GM18507 (cell line): ENCODE data around the gene NEURL1.

ENCODE experiments used
- DNase-seq: peaks from one replicate; pipeline ENCODE4 v3.0.0; 2011; ENCODE audit warnings: low read depth; ENCODE audit not compliant: insufficient read length; ENCODE audit errors: extremely low spot score
- FAIRE-seq: peaks from 2 replicates; lab custom pipeline; 2011; peaks lifted over from hg19 to GRCh38; lab: Jason Lieb, UNC

The NEURL1 gene, protein sequence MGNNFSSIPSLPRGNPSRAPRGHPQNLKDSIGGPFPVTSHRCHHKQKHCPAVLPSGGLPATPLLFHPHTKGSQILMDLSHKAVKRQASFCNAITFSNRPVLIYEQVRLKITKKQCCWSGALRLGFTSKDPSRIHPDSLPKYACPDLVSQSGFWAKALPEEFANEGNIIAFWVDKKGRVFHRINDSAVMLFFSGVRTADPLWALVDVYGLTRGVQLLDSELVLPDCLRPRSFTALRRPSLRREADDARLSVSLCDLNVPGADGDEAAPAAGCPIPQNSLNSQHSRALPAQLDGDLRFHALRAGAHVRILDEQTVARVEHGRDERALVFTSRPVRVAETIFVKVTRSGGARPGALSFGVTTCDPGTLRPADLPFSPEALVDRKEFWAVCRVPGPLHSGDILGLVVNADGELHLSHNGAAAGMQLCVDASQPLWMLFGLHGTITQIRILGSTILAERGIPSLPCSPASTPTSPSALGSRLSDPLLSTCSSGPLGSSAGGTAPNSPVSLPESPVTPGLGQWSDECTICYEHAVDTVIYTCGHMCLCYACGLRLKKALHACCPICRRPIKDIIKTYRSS

GRCh38 chr10:103493362-103493915 lies at the start of gene NEURL1:
TSS of gene NEURL1 (plus strand) at chr10:103493705. CDS start at chr10:103494388, 683 bp downstream.
- FAIRE-seq = no peak
- DNase-seq = no peak

DNA sequence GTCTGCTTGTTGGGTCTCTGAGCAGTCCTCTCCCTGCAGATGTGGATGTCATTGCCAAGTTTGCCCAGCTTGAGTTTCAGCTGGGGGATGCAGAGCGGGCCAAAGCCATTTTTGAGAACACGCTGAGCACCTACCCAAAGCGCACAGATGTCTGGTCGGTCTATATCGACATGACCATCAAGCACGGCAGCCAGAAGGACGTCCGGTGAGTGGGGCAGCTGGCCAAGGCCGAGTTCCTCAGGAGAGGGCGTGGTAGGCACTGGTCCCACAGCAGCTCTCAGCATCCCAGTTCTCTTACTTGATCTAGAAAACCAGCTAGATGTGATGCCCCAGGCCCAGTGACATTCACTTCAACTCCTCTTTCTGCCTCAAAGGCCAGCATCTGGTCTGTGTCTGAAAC lies 49.0 kb upstream of the NEURL1 start:
- DNase-seq (no peak), FAIRE-seq (no peak)

GRCh38 chr10:103445366-103445765 lies 48.1 kb upstream of the NEURL1 start:
- DNase-seq (no peak), FAIRE-seq (no peak)

GRCh38 chr10:103445767-103446567 lies 47.5 kb upstream of the NEURL1 start:
- DNase-seq (no peak), FAIRE-seq (no peak)

DNA sequence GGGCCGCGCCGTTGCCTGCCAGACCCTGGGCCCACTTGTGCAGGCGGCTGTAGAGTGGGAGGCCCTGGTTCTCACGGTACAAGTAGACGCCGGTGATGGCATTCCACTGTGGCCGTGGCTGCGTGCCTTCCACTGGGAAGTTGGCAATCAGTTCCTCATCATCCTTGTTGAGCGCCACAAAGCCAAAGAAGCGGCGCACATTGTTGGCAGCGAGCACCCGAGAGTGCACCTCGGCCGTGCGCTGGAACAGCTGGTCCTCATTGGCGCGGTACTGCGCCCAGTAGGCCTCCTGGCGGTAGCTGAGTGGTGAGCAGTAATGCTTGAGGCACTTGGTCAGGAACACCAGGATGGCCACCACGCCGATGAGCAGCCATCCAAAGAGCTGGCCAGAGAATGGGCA lies 46.3 kb upstream of the NEURL1 start:
- DNase-seq = no peak
- FAIRE-seq = no peak

GRCh38 chr10:103448746-103449145 lies 44.8 kb upstream of the NEURL1 start:
- DNase-seq (no peak), FAIRE-seq (no peak)

- DNase-seq (no peak), FAIRE-seq (no peak)
Observed at GRCh38 chr10:103449208-103450144, 44.0 kb upstream of the NEURL1 start.

GRCh38 chr10:103450201-103450695 lies 43.3 kb upstream of the NEURL1 start:
- no peak for DNase-seq
- no peak for FAIRE-seq

DNA sequence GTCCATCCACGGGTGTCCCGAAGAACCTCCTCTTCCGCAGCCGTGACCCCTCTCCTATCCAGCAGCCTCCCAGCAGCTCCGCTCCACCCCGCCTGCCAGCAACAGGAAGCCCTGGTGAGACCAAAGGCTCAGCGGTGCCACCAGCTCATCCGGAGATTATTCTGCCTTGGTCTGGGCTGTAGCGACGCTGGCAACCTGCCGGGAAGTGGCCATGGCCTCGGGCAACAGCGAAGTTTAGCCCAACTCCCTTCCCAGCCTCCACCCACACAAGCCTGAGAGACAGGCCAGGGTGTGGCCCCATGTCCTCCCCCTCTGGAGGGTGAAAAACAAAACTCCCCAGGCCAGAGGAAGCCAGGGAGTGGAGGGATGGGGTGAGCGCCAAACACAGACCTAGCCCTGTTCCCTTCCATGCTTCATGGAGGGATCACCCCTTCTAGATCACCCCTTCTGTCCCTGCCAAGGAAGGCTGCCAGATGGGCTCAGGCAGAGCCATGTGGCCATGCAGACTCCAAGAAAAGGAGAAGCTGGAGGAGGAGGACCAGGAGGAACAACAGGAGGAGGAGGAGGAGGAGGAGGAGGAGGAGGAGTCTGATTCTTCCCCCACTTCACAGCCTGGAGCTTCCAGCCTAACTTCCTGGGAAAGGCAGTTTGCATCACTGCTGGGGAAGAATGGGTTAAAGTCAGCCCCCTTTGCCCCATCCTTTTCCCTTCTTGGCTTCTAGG lies 42.3 kb upstream of the NEURL1 start:
- FAIRE-seq (peak; percentile 86), DNase-seq (peak; percentile 46)

- peak; percentile 81 for FAIRE-seq
Observed at GRCh38 chr10:103451831-103452505, 41.5 kb upstream of the NEURL1 start, which contains the start of gene CALHM2. TSS of gene CALHM2 (minus strand) at chr10:103452370. CDS start at chr10:103449941, 2,429 bp downstream.

GRCh38 chr10:103452506-103453230 lies 40.8 kb upstream of the NEURL1 start:
- DNase-seq (no peak), FAIRE-seq (no peak)

More at GRCh38 chr10:103451831-103452505, 41.5 kb upstream of the NEURL1 start, which contains the start of gene CALHM2:
- DNase-seq = no peak

GRCh38 chr10:103454026-103454425 lies 39.5 kb upstream of the NEURL1 start:
- DNase-seq = no peak

DNA sequence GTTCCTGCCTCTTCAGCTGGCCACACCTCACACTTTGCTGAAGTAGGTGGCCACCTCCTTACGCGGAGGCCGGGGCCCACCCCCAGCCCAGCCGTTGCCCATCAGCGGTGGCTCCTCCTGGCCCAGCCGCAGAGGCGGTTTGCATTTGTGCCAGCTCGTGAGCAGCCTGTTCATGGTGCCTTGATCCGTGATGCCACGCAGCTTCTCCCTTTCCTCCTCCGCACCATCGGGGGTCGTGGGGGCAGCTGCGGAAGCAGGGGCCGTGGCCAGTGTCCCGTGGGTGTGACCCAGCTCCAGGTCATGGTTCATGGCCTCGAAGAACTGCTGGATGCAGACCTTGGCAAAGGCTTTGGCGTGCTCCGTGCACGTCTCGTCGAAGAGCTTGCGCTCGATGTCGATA lies 38.3 kb upstream of the NEURL1 start:
- FAIRE-seq (no peak), DNase-seq (no peak)

More at GRCh38 chr10:103454026-103454425, 39.5 kb upstream of the NEURL1 start:
- FAIRE-seq = no peak

DNA sequence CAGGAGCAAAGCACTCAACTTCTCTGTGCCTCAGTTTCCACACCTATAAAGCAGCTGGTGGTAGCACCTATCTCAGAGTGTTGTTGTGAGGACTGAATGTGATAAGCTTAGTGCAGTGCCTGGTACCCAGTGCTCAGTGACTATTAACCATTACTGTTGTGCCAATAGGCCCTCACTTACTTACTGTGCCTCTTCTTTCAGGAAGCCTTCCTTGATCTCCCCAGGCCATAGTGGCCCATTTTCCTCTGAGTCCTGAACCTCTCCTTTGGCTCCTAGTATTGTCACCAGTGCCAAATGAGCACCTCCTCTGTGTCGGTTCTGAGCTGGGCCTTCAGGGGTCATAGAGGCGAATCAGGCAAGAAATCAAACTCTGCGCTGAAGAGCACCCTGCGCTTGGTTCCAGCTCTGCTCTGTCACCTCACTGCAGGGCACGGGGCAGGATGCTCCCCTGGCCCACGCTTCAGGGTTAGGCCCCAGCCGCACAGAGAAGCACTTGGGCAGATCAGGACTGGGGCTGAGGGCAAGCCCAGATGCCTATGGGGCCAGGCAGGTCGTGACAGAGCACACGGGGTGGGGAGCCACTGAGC lies 37.3 kb upstream of the NEURL1 start:
- FAIRE-seq (no peak), DNase-seq (no peak)

- DNase-seq = no peak
Observed at GRCh38 chr10:103457176-103457712, 36.3 kb upstream of the NEURL1 start.

DNA sequence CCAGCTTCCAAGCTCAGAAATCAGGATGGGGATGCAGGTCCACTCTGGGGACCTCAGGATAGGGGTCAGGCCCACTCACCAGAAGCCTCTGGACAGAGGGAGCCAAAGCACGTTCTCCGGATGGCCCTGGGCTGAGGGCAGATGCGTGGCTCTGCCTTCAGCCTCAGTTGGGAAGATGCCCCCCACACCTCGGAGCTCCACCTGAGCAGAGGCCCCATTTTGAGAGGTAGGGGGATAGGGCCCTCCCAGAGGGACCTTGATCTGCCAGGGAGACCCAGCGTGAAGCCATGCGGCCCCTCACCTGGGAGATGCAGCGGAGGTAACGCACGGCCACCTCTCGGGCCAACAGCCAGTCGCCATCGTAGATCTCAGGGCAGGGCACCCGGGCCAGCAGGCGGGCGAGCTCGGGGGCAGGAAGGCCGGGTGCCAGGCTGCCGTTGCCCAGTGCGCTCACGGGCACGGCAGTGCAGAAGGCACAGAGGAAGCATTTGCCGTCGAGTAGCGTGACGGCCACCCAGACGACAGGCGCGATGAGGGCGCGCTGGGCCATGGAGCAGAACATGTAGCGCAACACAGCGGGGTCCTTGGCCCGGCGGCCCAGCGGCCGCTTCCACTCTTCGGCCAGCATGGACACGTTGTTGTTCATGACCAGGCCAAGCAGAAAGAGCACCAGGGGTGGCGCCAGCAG lies 35.5 kb upstream of the NEURL1 start:
- DNase-seq = no peak
- no peak for FAIRE-seq

More at GRCh38 chr10:103457176-103457712, 36.3 kb upstream of the NEURL1 start:
- FAIRE-seq = no peak
